ENCODE data around the gene TMEM106A.
"Not testable (repeated sequence)": the region's sequence is repeated elsewhere in the genome, so short reads cannot be mapped to it uniquely, and the experiment has no call there.

TMEM106A gene

GRCh38 chr17:43186656-43187055, 25.0 kb upstream of the TMEM106A start:
- not testable (repeated sequence) for H3K9ac ChIP-seq (ENCODE audit: low read length); H3K4me1 ChIP-seq (ENCODE audit: control insufficient read depth, low read depth, low read length); H3K27ac ChIP-seq (ENCODE audit: low read length); H3K4me3 ChIP-seq (ENCODE audit: low read length); H3K27me3 ChIP-seq (ENCODE audit: control insufficient read depth, insufficient read depth, low read length); H3K9me3 ChIP-seq (ENCODE audit: control insufficient read depth, low read depth, low read length)
- H3K36me3 ChIP-seq (ENCODE audit: control insufficient read depth, low read depth, low read length): peaks cover 26% of the 10 kb centered on the region

DNA sequence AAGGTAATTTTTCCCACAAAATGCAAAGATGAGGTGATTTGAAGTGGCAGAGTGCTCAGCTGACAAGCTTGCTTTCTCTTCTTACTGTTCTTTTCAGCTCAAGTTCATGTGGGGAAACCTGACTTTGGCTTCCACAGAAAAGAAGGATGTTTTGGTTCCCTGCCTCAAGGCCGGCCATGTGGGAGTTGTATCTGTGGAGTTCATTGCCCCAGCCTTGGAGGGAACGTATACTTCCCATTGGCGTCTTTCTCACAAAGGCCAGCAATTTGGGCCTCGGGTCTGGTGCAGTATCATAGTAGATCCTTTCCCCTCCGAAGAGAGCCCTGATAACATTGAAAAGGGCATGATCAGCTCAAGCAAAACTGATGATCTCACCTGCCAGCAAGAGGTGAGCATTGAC, 18.4 kb upstream of the TMEM106A start:
- no peak overlapping the region for H3K4me3 ChIP-seq (ENCODE audit: low read length)
- peaks cover 58% of the 10 kb centered on the region for H3K36me3 ChIP-seq (ENCODE audit: control insufficient read depth, low read depth, low read length)
- H3K27ac ChIP-seq (ENCODE audit: low read length): no peak overlapping the region
- H3K4me1 ChIP-seq (ENCODE audit: control insufficient read depth, low read depth, low read length): no peaks in the 10 kb centered on the region
- no peaks in the 10 kb centered on the region for H3K9me3 ChIP-seq (ENCODE audit: control insufficient read depth, low read depth, low read length)
- H3K27me3 ChIP-seq (ENCODE audit: control insufficient read depth, insufficient read depth, low read length): no peaks in the 10 kb centered on the region
- H3K9ac ChIP-seq (ENCODE audit: low read length): no peak overlapping the region

DNA sequence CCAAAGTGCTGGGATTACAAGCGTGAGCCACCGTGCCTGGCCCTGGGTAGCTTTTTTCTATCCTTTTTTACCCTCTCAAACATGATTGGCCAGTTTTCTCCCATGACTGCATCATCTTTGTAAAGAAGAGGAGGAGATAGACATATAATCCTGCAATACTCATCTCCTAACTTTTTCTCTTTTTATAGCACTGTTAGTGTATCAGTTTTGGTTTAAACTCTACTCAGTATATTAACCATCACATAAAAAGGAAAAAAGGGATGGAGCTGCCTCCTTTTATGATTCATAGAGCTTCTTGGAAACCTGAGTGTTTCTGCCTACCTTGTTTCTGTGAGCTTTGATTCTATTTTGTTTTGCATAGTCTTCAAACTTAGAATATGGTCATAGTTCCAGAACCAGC, 12.0 kb upstream of the TMEM106A start:
- Histone ChIP-seq H3K4me1 (ENCODE audit: control insufficient read depth, low read depth, low read length) (no peaks in the 10 kb centered on the region), H3K9ac (ENCODE audit: low read length) (no peak overlapping the region), H3K4me3 (ENCODE audit: low read length) (no peak overlapping the region), H3K27ac (ENCODE audit: low read length) (no peak overlapping the region), H3K36me3 (ENCODE audit: control insufficient read depth, low read depth, low read length) (peaks cover 40% of the 10 kb centered on the region), H3K9me3 (ENCODE audit: control insufficient read depth, low read depth, low read length) (no peaks in the 10 kb centered on the region), H3K27me3 (ENCODE audit: control insufficient read depth, insufficient read depth, low read length) (no peaks in the 10 kb centered on the region)

DNA sequence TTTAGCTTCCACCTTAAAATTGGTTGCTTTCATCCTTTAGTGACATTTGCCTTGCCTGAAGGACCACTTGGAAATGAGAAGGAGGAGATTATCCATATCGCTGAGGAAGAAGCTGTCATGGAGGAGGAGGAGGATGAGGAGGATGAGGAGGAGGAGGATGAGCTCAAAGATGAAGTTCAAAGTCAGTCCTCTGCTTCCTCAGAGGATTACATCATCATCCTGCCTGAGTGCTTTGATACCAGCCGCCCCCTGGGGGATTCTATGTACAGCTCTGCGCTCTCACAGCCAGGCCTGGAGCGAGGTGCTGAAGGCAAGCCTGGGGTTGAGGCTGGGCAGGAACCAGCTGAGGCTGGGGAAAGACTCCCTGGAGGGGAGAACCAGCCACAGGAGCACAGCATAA, 11.5 kb upstream of the TMEM106A start:
- Histone ChIP-seq H3K9ac (ENCODE audit: low read length) (no peak overlapping the region), H3K4me1 (ENCODE audit: control insufficient read depth, low read depth, low read length) (no peaks in the 10 kb centered on the region), H3K4me3 (ENCODE audit: low read length) (no peak overlapping the region), H3K9me3 (ENCODE audit: control insufficient read depth, low read depth, low read length) (no peaks in the 10 kb centered on the region), H3K27me3 (ENCODE audit: control insufficient read depth, insufficient read depth, low read length) (no peaks in the 10 kb centered on the region), H3K36me3 (ENCODE audit: control insufficient read depth, low read depth, low read length) (peaks cover 35% of the 10 kb centered on the region), H3K27ac (ENCODE audit: low read length) (no peak overlapping the region)

GRCh38 chr17:43203013-43203412, 8.7 kb upstream of the TMEM106A start:
- peaks cover 25% of the 10 kb centered on the region for H3K36me3 ChIP-seq (ENCODE audit: control insufficient read depth, low read depth, low read length)
- not testable (repeated sequence) for H3K9me3 ChIP-seq (ENCODE audit: control insufficient read depth, low read depth, low read length); H3K9ac ChIP-seq (ENCODE audit: low read length); H3K4me3 ChIP-seq (ENCODE audit: low read length); H3K27ac ChIP-seq (ENCODE audit: low read length); H3K4me1 ChIP-seq (ENCODE audit: control insufficient read depth, low read depth, low read length); H3K27me3 ChIP-seq (ENCODE audit: control insufficient read depth, insufficient read depth, low read length)

- no peaks in the 10 kb centered on the region for H3K27me3 ChIP-seq (ENCODE audit: control insufficient read depth, insufficient read depth, low read length)
- peaks cover 14% of the 10 kb centered on the region for H3K4me1 ChIP-seq (ENCODE audit: control insufficient read depth, low read depth, low read length)
- no peaks in the 10 kb centered on the region for H3K36me3 ChIP-seq (ENCODE audit: control insufficient read depth, low read depth, low read length)
- H3K9me3 ChIP-seq (ENCODE audit: control insufficient read depth, low read depth, low read length): no peaks in the 10 kb centered on the region
- H3K27ac ChIP-seq (ENCODE audit: low read length): no peak overlapping the region
- no peak overlapping the region for H3K4me3 ChIP-seq (ENCODE audit: low read length)
- no peak overlapping the region for H3K9ac ChIP-seq (ENCODE audit: low read length)
Measured at GRCh38 chr17:43210576-43210975, 1.1 kb upstream of the TMEM106A start.

GRCh38 chr17:43211123-43211479, 574 bp upstream of the TMEM106A start:
- Histone ChIP-seq H3K36me3 (ENCODE audit: control insufficient read depth, low read depth, low read length) (peaks cover 3% of the 10 kb centered on the region), H3K9me3 (ENCODE audit: control insufficient read depth, low read depth, low read length) (no peaks in the 10 kb centered on the region), H3K4me3 (ENCODE audit: low read length) (peak overlapping the region; percentile 70), H3K4me1 (ENCODE audit: control insufficient read depth, low read depth, low read length) (peaks cover 14% of the 10 kb centered on the region), H3K9ac (ENCODE audit: low read length) (peak overlapping the region; percentile 24), H3K27me3 (ENCODE audit: control insufficient read depth, insufficient read depth, low read length) (no peaks in the 10 kb centered on the region), H3K27ac (ENCODE audit: low read length) (no peak overlapping the region)

DNA sequence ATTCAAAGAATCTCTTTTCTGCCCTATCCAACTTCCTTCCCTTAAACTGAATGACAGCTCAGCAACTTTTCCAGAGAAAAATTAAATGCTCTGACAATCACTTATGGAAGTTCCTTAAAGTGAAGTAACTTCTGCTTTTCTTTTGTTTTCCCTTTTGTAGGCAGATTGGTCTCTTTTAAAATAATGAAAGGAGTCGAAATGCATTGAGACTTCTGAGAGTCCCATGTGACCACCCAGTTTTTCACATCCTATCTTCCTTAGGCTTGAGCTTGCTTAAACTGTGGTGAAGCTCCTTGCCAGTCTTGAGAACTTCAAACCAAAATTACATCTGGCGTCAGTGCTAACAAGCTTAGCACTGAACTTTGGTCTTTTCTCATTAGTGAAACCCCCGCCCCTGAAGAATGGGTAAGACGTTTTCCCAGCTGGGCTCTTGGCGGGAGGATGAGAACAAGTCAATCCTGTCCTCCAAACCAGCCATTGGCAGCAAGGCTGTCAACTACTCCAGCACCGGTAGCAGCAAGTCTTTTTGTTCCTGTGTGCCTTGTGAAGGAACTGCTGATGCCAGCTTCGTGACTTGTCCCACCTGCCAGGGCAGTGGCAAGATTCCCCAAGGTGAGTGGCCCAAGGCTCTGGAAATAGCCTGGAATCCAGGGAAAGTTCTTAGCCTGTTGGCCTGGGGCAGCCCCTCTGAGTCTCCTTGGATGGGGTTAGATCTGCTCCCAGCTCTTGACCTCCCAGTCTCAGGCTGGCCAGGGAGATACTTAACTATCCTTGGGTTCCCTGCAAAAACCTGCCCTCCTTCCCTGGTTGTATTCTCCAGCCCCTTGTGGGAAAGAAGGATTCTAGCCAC, 1.2 kb downstream of the TMEM106A start:
- Histone ChIP-seq H3K27ac (ENCODE audit: low read length) (no peak overlapping the region), H3K36me3 (ENCODE audit: control insufficient read depth, low read depth, low read length) (peaks cover 3% of the 10 kb centered on the region), H3K9me3 (ENCODE audit: control insufficient read depth, low read depth, low read length) (no peaks in the 10 kb centered on the region), H3K9ac (ENCODE audit: low read length) (no peak overlapping the region), H3K4me3 (ENCODE audit: low read length) (peak overlapping the region; percentile 70), H3K27me3 (ENCODE audit: control insufficient read depth, insufficient read depth, low read length) (no peaks in the 10 kb centered on the region), H3K4me1 (ENCODE audit: control insufficient read depth, low read depth, low read length) (peaks cover 14% of the 10 kb centered on the region)

DNA sequence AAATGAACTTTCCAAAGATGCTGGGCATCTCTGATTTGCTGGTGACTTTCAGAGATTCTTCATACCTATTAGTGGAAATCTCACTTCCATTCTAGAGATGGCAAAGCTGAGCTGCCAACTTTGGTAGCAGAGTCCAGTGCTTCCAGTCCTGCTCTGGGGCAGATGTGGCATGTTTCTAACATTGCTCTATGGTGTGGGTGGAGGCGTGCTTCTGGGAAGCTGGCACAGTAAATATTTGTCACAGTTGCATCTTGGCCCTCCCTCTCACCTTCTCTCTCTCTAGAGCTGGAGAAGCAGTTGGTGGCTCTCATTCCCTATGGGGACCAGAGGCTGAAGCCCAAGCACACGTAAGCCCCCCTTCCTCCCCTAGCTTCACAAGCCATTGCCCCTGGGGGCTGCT, 1.9 kb downstream of the TMEM106A start:
- H3K27me3 ChIP-seq (ENCODE audit: control insufficient read depth, insufficient read depth, low read length): no peaks in the 10 kb centered on the region
- H3K9ac ChIP-seq (ENCODE audit: low read length): no peak overlapping the region
- H3K4me1 ChIP-seq (ENCODE audit: control insufficient read depth, low read depth, low read length): peaks cover 14% of the 10 kb centered on the region
- H3K9me3 ChIP-seq (ENCODE audit: control insufficient read depth, low read depth, low read length): no peaks in the 10 kb centered on the region
- H3K36me3 ChIP-seq (ENCODE audit: control insufficient read depth, low read depth, low read length): peaks cover 3% of the 10 kb centered on the region
- no peak overlapping the region for H3K27ac ChIP-seq (ENCODE audit: low read length)
- no peak overlapping the region for H3K4me3 ChIP-seq (ENCODE audit: low read length)

DNA sequence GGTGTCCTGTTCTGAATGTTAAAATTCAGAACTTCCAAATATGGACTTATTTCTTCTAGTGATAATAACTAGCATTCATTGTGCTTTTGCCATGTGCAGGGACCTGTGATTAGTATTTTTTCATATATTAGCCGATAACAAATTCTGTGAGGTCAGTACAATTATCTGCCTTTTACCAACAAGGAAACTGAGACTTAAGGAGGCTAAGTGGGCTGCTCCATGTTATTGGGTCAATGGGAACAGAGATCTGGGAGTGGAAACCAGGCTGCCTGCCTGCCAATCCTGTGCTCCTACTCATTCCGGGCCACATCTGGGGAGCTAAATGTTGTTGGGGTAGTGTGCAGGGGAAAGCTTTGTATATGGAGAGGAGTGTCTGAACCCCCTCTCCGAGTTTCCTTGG, 3.7 kb downstream of the TMEM106A start:
- H3K4me1 ChIP-seq (ENCODE audit: control insufficient read depth, low read depth, low read length): peaks cover 14% of the 10 kb centered on the region
- no peak overlapping the region for H3K9ac ChIP-seq (ENCODE audit: low read length)
- H3K27ac ChIP-seq (ENCODE audit: low read length): no peak overlapping the region
- H3K27me3 ChIP-seq (ENCODE audit: control insufficient read depth, insufficient read depth, low read length): no peaks in the 10 kb centered on the region
- peaks cover 3% of the 10 kb centered on the region for H3K36me3 ChIP-seq (ENCODE audit: control insufficient read depth, low read depth, low read length)
- no peak overlapping the region for H3K4me3 ChIP-seq (ENCODE audit: low read length)
- no peaks in the 10 kb centered on the region for H3K9me3 ChIP-seq (ENCODE audit: control insufficient read depth, low read depth, low read length)

DNA sequence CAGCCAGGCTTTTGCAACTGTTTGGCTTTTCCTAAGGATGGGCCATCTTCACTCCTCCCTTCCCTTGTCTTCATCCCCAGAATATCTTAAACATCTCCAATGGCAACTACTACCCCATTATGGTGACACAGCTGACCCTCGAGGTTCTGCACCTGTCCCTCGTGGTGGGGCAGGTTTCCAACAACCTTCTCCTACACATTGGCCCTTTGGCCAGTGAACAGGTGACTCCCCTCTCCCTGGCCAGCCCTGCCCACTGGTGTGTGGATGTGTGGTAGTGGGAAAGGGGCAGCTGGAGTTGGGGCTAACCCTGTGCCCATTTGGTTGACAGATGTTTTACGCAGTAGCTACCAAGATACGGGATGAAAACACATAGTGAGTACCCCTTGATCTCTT, 4.7 kb downstream of the TMEM106A start:
- Histone ChIP-seq H3K27me3 (ENCODE audit: control insufficient read depth, insufficient read depth, low read length) (no peaks in the 10 kb centered on the region), H3K27ac (ENCODE audit: low read length) (no peak overlapping the region), H3K9me3 (ENCODE audit: control insufficient read depth, low read depth, low read length) (no peaks in the 10 kb centered on the region), H3K4me1 (ENCODE audit: control insufficient read depth, low read depth, low read length) (peaks cover 9% of the 10 kb centered on the region), H3K9ac (ENCODE audit: low read length) (no peak overlapping the region), H3K36me3 (ENCODE audit: control insufficient read depth, low read depth, low read length) (peaks cover 3% of the 10 kb centered on the region), H3K4me3 (ENCODE audit: low read length) (no peak overlapping the region)
